Tibial artery (tissue), 4 donors: ENCODE results near the gene PATJ.

ENCODE experiments used
- DNase-seq, 2 donors: peaks; one replicate each; pipeline ENCODE4 v3.0.0-alpha.2; 2019
- H3K27ac ChIP-seq, 2 donors: fragments of 200-600 bp; sonication (generic) in 1 of 2; 1 replicate in 1 of 2; 2 replicates in 1 of 2; pipeline ENCODE4 v1.5.1; 2018 to 2019; ENCODE audit warnings: mild to moderate bottlenecking in 1 of 2
- H3K27me3 ChIP-seq, 2 donors: fragments of 200-600 bp; sonication (generic) in 1 of 2; one replicate each; pipeline versions ENCODE4 v1.5.1 to v1.6.0; 2016 to 2019
- H3K36me3 ChIP-seq, 3 donors: fragments of 200-600 bp; sonication (generic) in 2 of 3; one replicate each; pipeline ENCODE4 v1.5.1; 2016 to 2019; ENCODE audit warnings: mild to moderate bottlenecking in 2 of 3
- H3K4me1 ChIP-seq, 4 donors: fragments of 200-600 bp; sonication (generic) in 2 of 4; 1 replicate in 3 of 4; 2 replicates in 1 of 4; pipeline ENCODE4 v1.5.1; 2016 to 2019
- H3K4me3 ChIP-seq, 2 donors: fragments of 200-600 bp; sonication (generic) in 1 of 2; 1 replicate in 1 of 2; 2 replicates in 1 of 2; pipeline ENCODE4 v1.5.1; 2018 to 2019; ENCODE audit warnings: mild to moderate bottlenecking in 2 of 2
- H3K9me3 ChIP-seq, 3 donors: fragments of 200-600 bp; sonication (generic) in 1 of 3; one replicate each; pipeline ENCODE4 v1.5.1; 2016 to 2019
- intact Hi-C: fragments of 100-400 bp; cut with DNase I; formaldehyde crosslinking; loops from one replicate; pipeline ENCODE4 v1.15.0; 2023; ENCODE audit warnings: low total_unique reads
- TF ChIP-seq, protein P1 (sequence below), 2 experiments: fragments of 200-600 bp in 1 of 2; fragments of 450-650 bp in 1 of 2; IDR thresholded peaks; one replicate each; pipeline ENCODE4 v1.5.1; 2017 to 2019; ENCODE audit warnings: antibody characterized with exemption in 2 of 2, mild to moderate bottlenecking in 1 of 2, moderate library complexity in 1 of 2

Gene PATJ

GRCh38 chr1:62117018-62117750 lies 374.9 kb downstream of the PATJ start:
- no peak overlapping the region for H3K27ac ChIP-seq
- H3K4me1 ChIP-seq: peaks cover 0 to 3% (median 0%) of the 10 kb centered on the region in 4 donors
- H3K9me3 ChIP-seq: no peaks in the 10 kb centered on the region
- H3K4me3 ChIP-seq: no peak overlapping the region
- TF ChIP-seq, protein P1, sequence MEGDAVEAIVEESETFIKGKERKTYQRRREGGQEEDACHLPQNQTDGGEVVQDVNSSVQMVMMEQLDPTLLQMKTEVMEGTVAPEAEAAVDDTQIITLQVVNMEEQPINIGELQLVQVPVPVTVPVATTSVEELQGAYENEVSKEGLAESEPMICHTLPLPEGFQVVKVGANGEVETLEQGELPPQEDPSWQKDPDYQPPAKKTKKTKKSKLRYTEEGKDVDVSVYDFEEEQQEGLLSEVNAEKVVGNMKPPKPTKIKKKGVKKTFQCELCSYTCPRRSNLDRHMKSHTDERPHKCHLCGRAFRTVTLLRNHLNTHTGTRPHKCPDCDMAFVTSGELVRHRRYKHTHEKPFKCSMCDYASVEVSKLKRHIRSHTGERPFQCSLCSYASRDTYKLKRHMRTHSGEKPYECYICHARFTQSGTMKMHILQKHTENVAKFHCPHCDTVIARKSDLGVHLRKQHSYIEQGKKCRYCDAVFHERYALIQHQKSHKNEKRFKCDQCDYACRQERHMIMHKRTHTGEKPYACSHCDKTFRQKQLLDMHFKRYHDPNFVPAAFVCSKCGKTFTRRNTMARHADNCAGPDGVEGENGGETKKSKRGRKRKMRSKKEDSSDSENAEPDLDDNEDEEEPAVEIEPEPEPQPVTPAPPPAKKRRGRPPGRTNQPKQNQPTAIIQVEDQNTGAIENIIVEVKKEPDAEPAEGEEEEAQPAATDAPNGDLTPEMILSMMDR (IDR thresholded peaks at IDR 0.05): no peak
- intact Hi-C loops: no loop called here
- no peaks in the 10 kb centered on the region for H3K27me3 ChIP-seq
- no peak for DNase-seq
- H3K36me3 ChIP-seq: peaks cover 5 to 25% (median 6%) of the 10 kb centered on the region in 3 donors

GRCh38 chr1:62126579-62127290 lies 384.5 kb downstream of the PATJ start:
- Histone ChIP-seq H3K4me1 (peaks cover 0 to 7% (median 0%) of the 10 kb centered on the region in 4 donors), H3K27ac (no peak overlapping the region), H3K9me3 (no peaks in the 10 kb centered on the region), H3K36me3 (peaks cover 10 to 48% (median 19%) of the 10 kb centered on the region in 3 donors), H3K4me3 (no peak overlapping the region), H3K27me3 (no peaks in the 10 kb centered on the region)
- intact Hi-C loops: no loop called here
- no peak for DNase-seq
- TF ChIP-seq, protein P1 (IDR thresholded peaks at IDR 0.05): no peak

GRCh38 chr1:62128745-62129144 lies 386.5 kb downstream of the PATJ start:
- intact Hi-C loops: no loop called here
- no peaks in the 10 kb centered on the region for H3K9me3 ChIP-seq
- TF ChIP-seq, protein P1 (IDR thresholded peaks at IDR 0.05): no peak
- no peaks in the 10 kb centered on the region for H3K27me3 ChIP-seq
- H3K4me1 ChIP-seq: no peaks in the 10 kb centered on the region
- H3K27ac ChIP-seq: no peak overlapping the region
- DNase-seq: no peak
- peaks cover 10 to 64% (median 27%) of the 10 kb centered on the region in 3 donors for H3K36me3 ChIP-seq
- H3K4me3 ChIP-seq: no peak overlapping the region

GRCh38 chr1:62131093-62131725 lies 388.9 kb downstream of the PATJ start:
- Histone ChIP-seq H3K36me3 (peaks cover 10 to 67% (median 27%) of the 10 kb centered on the region in 3 donors), H3K4me3 (no peak overlapping the region), H3K27ac (no peak overlapping the region), H3K4me1 (no peaks in the 10 kb centered on the region), H3K27me3 (no peaks in the 10 kb centered on the region), H3K9me3 (no peaks in the 10 kb centered on the region)
- TF ChIP-seq, protein P1 (IDR thresholded peaks at IDR 0.05): peak; percentile 57 to 74
- DNase-seq: no peak
- intact Hi-C loops: no loop called here

- TF ChIP-seq, protein P1 (IDR thresholded peaks at IDR 0.05): no peak
- Histone ChIP-seq H3K4me1 (no peaks in the 10 kb centered on the region), H3K9me3 (no peaks in the 10 kb centered on the region), H3K36me3 (peaks cover 0 to 56% (median 5%) of the 10 kb centered on the region in 3 donors), H3K27me3 (no peaks in the 10 kb centered on the region), H3K27ac (no peak overlapping the region), H3K4me3 (no peak overlapping the region)
- intact Hi-C loops: no loop called here
- DNase-seq: no peak
Measured at GRCh38 chr1:62138029-62138428, 395.7 kb downstream of the PATJ start.
